Measurements from ENCODE around the gene PIGS.
"Not testable (repeated sequence)": the region's sequence is repeated elsewhere in the genome, so short reads cannot be mapped to it uniquely, and the experiment has no call there.

PIGS gene

DNA sequence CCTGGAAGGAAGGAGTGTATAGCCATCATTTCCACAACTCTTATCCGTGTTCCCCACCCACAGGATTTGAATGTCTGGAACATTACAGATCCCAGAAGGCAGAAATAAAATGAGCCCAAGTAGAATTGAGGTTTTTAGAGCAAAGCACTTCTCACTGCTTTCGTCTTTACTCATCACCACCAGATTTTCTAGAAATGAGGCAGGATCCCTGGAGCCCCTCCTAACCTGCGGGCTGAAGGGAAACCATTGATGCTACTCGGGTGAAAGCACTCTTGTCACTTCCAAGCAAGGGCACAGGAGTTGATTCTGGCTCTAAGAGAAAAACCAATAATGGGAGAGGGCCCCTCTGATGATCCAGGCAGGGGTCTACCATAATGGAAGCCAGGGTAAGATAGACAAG, 8.2 kb upstream of the PIGS start:
- DNase-seq (ENCODE audit: insufficient read length, low spot score) (no peak), FAIRE-seq (no peak)
- no peak for TF ChIP-seq PAX5 (IDR thresholded peaks at IDR 0.05; ENCODE audit: insufficient read depth, low read length, severe bottlenecking)
- no peak for TF ChIP-seq TAF1 (IDR thresholded peaks at IDR 0.05; ENCODE audit: low read depth, low read length)
- TF ChIP-seq POLR2A (IDR thresholded peaks at IDR 0.05; ENCODE audit: low read depth, low read length), result no peak
- no peak for TF ChIP-seq POLR2AphosphoS5 (IDR thresholded peaks at IDR 0.05; ENCODE audit: low read depth, low read length)
- no peak for TF ChIP-seq POU2F2 (IDR thresholded peaks at IDR 0.05; ENCODE audit: low read depth, low read length)
- TF ChIP-seq SPI1 (IDR thresholded peaks at IDR 0.05; ENCODE audit: low read depth, low read length), result no peak

DNA sequence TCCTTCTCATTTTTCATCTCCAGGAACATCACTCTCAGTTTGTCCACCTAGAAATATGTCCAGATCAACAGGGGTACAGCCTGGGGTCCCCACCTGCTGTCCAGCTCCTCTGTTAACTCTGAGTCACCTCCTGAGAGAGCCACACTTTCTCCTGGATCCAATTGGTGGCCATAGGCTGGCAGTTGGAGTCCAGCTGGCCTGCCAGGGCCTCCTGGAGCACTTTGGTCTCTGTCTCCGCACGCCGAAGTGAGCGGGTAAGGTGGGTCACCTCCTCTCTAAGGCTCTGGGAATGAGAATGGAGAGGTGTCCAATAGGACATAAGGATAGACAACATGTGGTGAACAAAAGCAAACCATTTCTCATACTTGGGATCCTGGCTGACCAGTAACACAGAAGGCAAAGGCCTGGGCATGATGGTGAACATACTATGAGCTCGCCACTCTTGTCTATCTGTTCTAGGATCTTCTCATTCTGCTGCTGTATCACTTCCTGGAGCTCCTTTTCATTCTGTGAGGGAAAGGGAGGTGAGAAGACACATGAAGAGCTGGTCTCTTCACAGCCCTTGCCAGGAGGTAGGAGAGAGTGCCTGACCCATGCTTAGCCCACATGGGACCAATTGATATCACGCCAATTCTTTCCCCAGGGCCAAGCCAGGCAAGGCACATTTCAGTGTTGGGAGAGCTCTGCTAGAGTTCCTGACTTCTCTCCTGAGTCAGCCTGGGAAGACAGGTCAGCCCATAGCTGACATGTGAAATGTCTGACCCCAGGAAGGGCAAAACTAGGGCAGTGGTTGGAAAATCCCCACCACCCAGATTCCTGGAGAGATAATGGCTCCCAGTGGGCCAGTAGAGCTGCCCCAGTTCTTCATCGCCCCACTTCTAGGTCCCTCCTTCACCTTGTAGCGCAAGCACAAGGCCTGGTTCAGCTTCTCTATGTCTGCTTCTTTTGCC, 7.2 kb upstream of the PIGS start:
- TF ChIP-seq SPI1 (IDR thresholded peaks at IDR 0.05; ENCODE audit: low read depth, low read length), result no peak
- no peak for TF ChIP-seq POLR2A (IDR thresholded peaks at IDR 0.05; ENCODE audit: low read depth, low read length)
- no peak for TF ChIP-seq PAX5 (IDR thresholded peaks at IDR 0.05; ENCODE audit: insufficient read depth, low read length, severe bottlenecking)
- TF ChIP-seq TAF1 (IDR thresholded peaks at IDR 0.05; ENCODE audit: low read depth, low read length), result no peak
- no peak for TF ChIP-seq POU2F2 (IDR thresholded peaks at IDR 0.05; ENCODE audit: low read depth, low read length)
- TF ChIP-seq POLR2AphosphoS5 (IDR thresholded peaks at IDR 0.05; ENCODE audit: low read depth, low read length), result no peak
- DNase-seq (ENCODE audit: insufficient read length, low spot score) (no peak), FAIRE-seq (no peak)

- TF ChIP-seq TAF1 (IDR thresholded peaks at IDR 0.05; ENCODE audit: low read depth, low read length) (no peak), POLR2AphosphoS5 (IDR thresholded peaks at IDR 0.05; ENCODE audit: low read depth, low read length) (no peak), SPI1 (IDR thresholded peaks at IDR 0.05; ENCODE audit: low read depth, low read length) (no peak), PAX5 (IDR thresholded peaks at IDR 0.05; ENCODE audit: insufficient read depth, low read length, severe bottlenecking) (no peak), POLR2A (IDR thresholded peaks at IDR 0.05; ENCODE audit: low read depth, low read length) (no peak), POU2F2 (IDR thresholded peaks at IDR 0.05; ENCODE audit: low read depth, low read length) (no peak)
- FAIRE-seq, result no peak
- no peak for DNase-seq (ENCODE audit: insufficient read length, low spot score)
Observed at GRCh38 chr17:28577466-28577824, 6.1 kb upstream of the PIGS start.

GRCh38 chr17:28576758-28577465, 5.6 kb upstream of the PIGS start, which contains the start of gene ALDOC:
Gene ALDOC, minus strand, starts transcription at chr17:28576895. Its CDS starts 1,363 bp downstream, at chr17:28575532.
- TF ChIP-seq POLR2AphosphoS5 (IDR thresholded peaks at IDR 0.05; ENCODE audit: low read depth, low read length), result peak; percentile 90
- TF ChIP-seq TAF1 (IDR thresholded peaks at IDR 0.05; ENCODE audit: low read depth, low read length), result peak; percentile 75
- TF ChIP-seq PAX5 (IDR thresholded peaks at IDR 0.05; ENCODE audit: insufficient read depth, low read length, severe bottlenecking), result no peak
- no peak for TF ChIP-seq SPI1 (IDR thresholded peaks at IDR 0.05; ENCODE audit: low read depth, low read length)
- TF ChIP-seq POU2F2 (IDR thresholded peaks at IDR 0.05; ENCODE audit: low read depth, low read length), result no peak
- peak; percentile 93 for TF ChIP-seq POLR2A (IDR thresholded peaks at IDR 0.05; ENCODE audit: low read depth, low read length)
- FAIRE-seq, result peak; percentile 99
- peak; percentile 95 for DNase-seq (ENCODE audit: insufficient read length, low spot score)

- DNase-seq (ENCODE audit: insufficient read length, low spot score), result not testable (repeated sequence)
- peak; percentile 9 for FAIRE-seq
Observed at GRCh38 chr17:28576016-28576415, 4.7 kb upstream of the PIGS start.

GRCh38 chr17:28575126-28575795, 3.9 kb upstream of the PIGS start:
- FAIRE-seq (no peak), DNase-seq (ENCODE audit: insufficient read length, low spot score) (no peak)
- TF ChIP-seq POLR2AphosphoS5 (IDR thresholded peaks at IDR 0.05; ENCODE audit: low read depth, low read length) (no peak), PAX5 (IDR thresholded peaks at IDR 0.05; ENCODE audit: insufficient read depth, low read length, severe bottlenecking) (no peak), SPI1 (IDR thresholded peaks at IDR 0.05; ENCODE audit: low read depth, low read length) (no peak), POLR2A (IDR thresholded peaks at IDR 0.05; ENCODE audit: low read depth, low read length) (no peak), TAF1 (IDR thresholded peaks at IDR 0.05; ENCODE audit: low read depth, low read length) (no peak), POU2F2 (IDR thresholded peaks at IDR 0.05; ENCODE audit: low read depth, low read length) (no peak)

GRCh38 chr17:28574526-28574925, 3.2 kb upstream of the PIGS start:
- DNase-seq (ENCODE audit: insufficient read length, low spot score), result no peak
- no peak for FAIRE-seq
- no peak for TF ChIP-seq PAX5 (IDR thresholded peaks at IDR 0.05; ENCODE audit: insufficient read depth, low read length, severe bottlenecking)

GRCh38 chr17:28573966-28574480, 2.7 kb upstream of the PIGS start:
- FAIRE-seq, result no peak
- TF ChIP-seq POLR2A (IDR thresholded peaks at IDR 0.05; ENCODE audit: low read depth, low read length) (no peak), SPI1 (IDR thresholded peaks at IDR 0.05; ENCODE audit: low read depth, low read length) (no peak), POU2F2 (IDR thresholded peaks at IDR 0.05; ENCODE audit: low read depth, low read length) (no peak), TAF1 (IDR thresholded peaks at IDR 0.05; ENCODE audit: low read depth, low read length) (no peak), PAX5 (IDR thresholded peaks at IDR 0.05; ENCODE audit: insufficient read depth, low read length, severe bottlenecking) (no peak), POLR2AphosphoS5 (IDR thresholded peaks at IDR 0.05; ENCODE audit: low read depth, low read length) (no peak)

GRCh38 chr17:28573521-28573920, 2.2 kb upstream of the PIGS start:
- TF ChIP-seq SPI1 (IDR thresholded peaks at IDR 0.05; ENCODE audit: low read depth, low read length), result no peak
- TF ChIP-seq POU2F2 (IDR thresholded peaks at IDR 0.05; ENCODE audit: low read depth, low read length), result no peak
- TF ChIP-seq POLR2AphosphoS5 (IDR thresholded peaks at IDR 0.05; ENCODE audit: low read depth, low read length), result no peak
- TF ChIP-seq PAX5 (IDR thresholded peaks at IDR 0.05; ENCODE audit: insufficient read depth, low read length, severe bottlenecking), result no peak
- no peak for TF ChIP-seq TAF1 (IDR thresholded peaks at IDR 0.05; ENCODE audit: low read depth, low read length)
- TF ChIP-seq POLR2A (IDR thresholded peaks at IDR 0.05; ENCODE audit: low read depth, low read length), result no peak
- DNase-seq (ENCODE audit: insufficient read length, low spot score), result no peak
- FAIRE-seq, result no peak

More at GRCh38 chr17:28573966-28574480, 2.7 kb upstream of the PIGS start:
- no peak for DNase-seq (ENCODE audit: insufficient read length, low spot score)
